Kidney (tissue), 14 donors: ENCODE results near the gene DIAPH3. TPM values are rescaled to one million over a fixed set of nuclear protein-coding genes. Genes with fewer than 3 reads are reported as not detected.

ENCODE experiments used
- DNase-seq, 5 donors: peaks; one replicate each; pipeline ENCODE4 v3.0.0-alpha.2; 2013 to 2020
- FAIRE-seq: peaks from 2 replicates; lab custom pipeline; 2012; peaks lifted over from hg19 to GRCh38; lab: Jason Lieb, UNC
- H3K27ac ChIP-seq, 2 donors: one replicate each; pipeline ENCODE4 v1.7.0; 2013; ENCODE audit warnings: low read depth in 2 of 2, low read length in 2 of 2, inconsistent platforms in 1 of 2
- H3K27me3 ChIP-seq: one replicate; pipeline ENCODE4 v1.7.1; 2013; ENCODE audit warnings: low read length, inconsistent platforms; ENCODE audit not compliant: control insufficient read depth, insufficient read depth
- H3K36me3 ChIP-seq, 3 donors: one replicate each; pipeline versions ENCODE4 v1.7.0 to v1.7.1; 2013; ENCODE audit warnings: low read length in 3 of 3, control low read depth in 1 of 3, inconsistent platforms in 1 of 3; ENCODE audit not compliant: insufficient read depth in 3 of 3, control insufficient read depth in 2 of 3
- H3K4me1 ChIP-seq, 3 donors: one replicate each; pipeline versions ENCODE4 v1.7.0 to v1.7.1; 2013; ENCODE audit warnings: low read length in 3 of 3, inconsistent platforms in 1 of 3, low read depth in 1 of 3; ENCODE audit not compliant: control insufficient read depth in 2 of 3, insufficient read depth in 2 of 3
- H3K4me3 ChIP-seq, 3 donors: one replicate each; pipeline versions ENCODE4 v1.7.0 to v1.8.1; 2013; ENCODE audit warnings: low read length in 3 of 3, control low read depth in 1 of 3, inconsistent platforms in 1 of 3
- H3K9ac ChIP-seq, 3 donors: one replicate each; pipeline versions ENCODE4 v1.7.0 to v1.7.1; 2013; ENCODE audit warnings: low read length in 3 of 3, control low read depth in 1 of 3, inconsistent platforms in 1 of 3
- H3K9me3 ChIP-seq, 3 donors: one replicate each; pipeline versions ENCODE4 v1.7.0 to v1.7.1; 2013; ENCODE audit warnings: low read length in 3 of 3, control low read depth in 1 of 3, inconsistent platforms in 1 of 3; ENCODE audit not compliant: control insufficient read depth in 2 of 3, insufficient read depth in 1 of 3
- CTCF ChIP-seq: IDR thresholded peaks from 3 replicates; pipeline ENCODE4 v1.5.1; 2012; ENCODE audit warnings: mild to moderate bottlenecking, moderate library complexity, borderline replicate concordance; ENCODE audit not compliant: insufficient read depth; ENCODE audit errors: extremely low read depth
- intact Hi-C: fragments of 100-400 bp; cut with DNase I; formaldehyde crosslinking; loops from one replicate; pipeline ENCODE4 v1.11.1; 2022
- polyA plus RNA-seq: library from polyadenylated mRNA; stranded (reverse); fragments of 350-450 nt; fragmentation: Illumina TruSeq; extraction: RNeasy Lipid Tissue Mini Kit (QIAGEN cat#74804); gene quantifications from one replicate; pipeline ENCODE4 v1.2.3, GENCODE V29; 2014; ENCODE audit warnings: low read depth, low replicate concordance; ENCODE audit not compliant: insufficient read depth
- total RNA-seq: library from RNA; stranded (reverse); fragmentation: NEBNext Ultra II Directional; extraction: Animal tissue kit (Norgen Biotek cat#: 25700); gene quantifications from one replicate; pipeline ENCODE4 v1.2.1, GENCODE V29; 2021
- donor health status: control.
- donor health status: control.
- donor health status: control.
- donor health status: control.
- donor health status: control.
- donor health status: DM: yes; HTN: yes; CAD: no.
- donor health status: Normal renal cell carcinoma (clear cell type).

The DIAPH3 gene
- total and polyA plus RNA-seq, 2 donors from 2014 or later: 2.0 to 2.7 TPM

- H3K27ac ChIP-seq: no peak overlapping the region
- intact Hi-C loops: no loop called here
- no peaks in the 10 kb centered on the region for H3K4me1 ChIP-seq
- H3K27me3 ChIP-seq: no peaks in the 10 kb centered on the region
- no peaks in the 10 kb centered on the region for H3K9me3 ChIP-seq
- TF ChIP-seq CTCF: no peak
- FAIRE-seq: no peak
- no peak for DNase-seq
- H3K9ac ChIP-seq: no peak overlapping the region
- H3K36me3 ChIP-seq: no peaks in the 10 kb centered on the region
- H3K4me3 ChIP-seq: no peak overlapping the region
These were observed 163.6 kb downstream of the DIAPH3 start for GRCh38 chr13:60000081-60000480.

- DNase-seq (no peak), FAIRE-seq (no peak)
- TF ChIP-seq CTCF: no peak
- H3K9me3 ChIP-seq: no peaks in the 10 kb centered on the region
- H3K4me3 ChIP-seq: no peak overlapping the region
- no peaks in the 10 kb centered on the region for H3K27me3 ChIP-seq
- H3K36me3 ChIP-seq: no peaks in the 10 kb centered on the region
- no peaks in the 10 kb centered on the region for H3K4me1 ChIP-seq
- no peak overlapping the region for H3K9ac ChIP-seq
- H3K27ac ChIP-seq: no peak overlapping the region
- intact Hi-C loops: no loop called here
These were observed 165.8 kb downstream of the DIAPH3 start for GRCh38 chr13:59997976-59998375.

- FAIRE-seq: no peak
These were observed 167.2 kb downstream of the DIAPH3 start for GRCh38 chr13:59996461-59996980.

More at GRCh38 chr13:59996461-59996980, 167.2 kb downstream of the DIAPH3 start:
- Histone ChIP-seq H3K9me3 (no peaks in the 10 kb centered on the region), H3K9ac (no peak overlapping the region), H3K4me1 (no peaks in the 10 kb centered on the region), H3K36me3 (no peaks in the 10 kb centered on the region), H3K27ac (no peak overlapping the region), H3K4me3 (no peak overlapping the region), H3K27me3 (no peaks in the 10 kb centered on the region)
- intact Hi-C loops: no loop called here
- no peak for TF ChIP-seq CTCF
- no peak for DNase-seq
